ENCODE measurements around the gene LRRC3. TPM values are rescaled to one million over a fixed set of nuclear protein-coding genes. Genes with fewer than 3 reads are reported as not detected.

LRRC3 gene
- polyA plus RNA-seq, 1 donor (not counting 4 experiments of a cell fraction or from before 2014, with no cell fraction given), result 1.4 TPM

- dilution Hi-C loops (cut with MboI; ENCODE audit: extremely low pct_ligation_motif_present, low sequenced_read_pairs), result loop anchor here (25.0 kb wide), 1 partner anchor 243 kb away; no protein-coding TSS in a partner anchor
Measured at GRCh38 chr21:44494418-44494817, 39.1 kb downstream of the LRRC3 start.

GRCh38 chr21:44494956-44495355 is 39.6 kb downstream of the LRRC3 start:
- DNase-seq (ENCODE audit: low read depth, low spot score) (no peak), FAIRE-seq (no peak)
- TF ChIP-seq EZH2 (IDR thresholded peaks at IDR 0.05; ENCODE audit: low read length), result no peak
- TF ChIP-seq, protein P1, sequence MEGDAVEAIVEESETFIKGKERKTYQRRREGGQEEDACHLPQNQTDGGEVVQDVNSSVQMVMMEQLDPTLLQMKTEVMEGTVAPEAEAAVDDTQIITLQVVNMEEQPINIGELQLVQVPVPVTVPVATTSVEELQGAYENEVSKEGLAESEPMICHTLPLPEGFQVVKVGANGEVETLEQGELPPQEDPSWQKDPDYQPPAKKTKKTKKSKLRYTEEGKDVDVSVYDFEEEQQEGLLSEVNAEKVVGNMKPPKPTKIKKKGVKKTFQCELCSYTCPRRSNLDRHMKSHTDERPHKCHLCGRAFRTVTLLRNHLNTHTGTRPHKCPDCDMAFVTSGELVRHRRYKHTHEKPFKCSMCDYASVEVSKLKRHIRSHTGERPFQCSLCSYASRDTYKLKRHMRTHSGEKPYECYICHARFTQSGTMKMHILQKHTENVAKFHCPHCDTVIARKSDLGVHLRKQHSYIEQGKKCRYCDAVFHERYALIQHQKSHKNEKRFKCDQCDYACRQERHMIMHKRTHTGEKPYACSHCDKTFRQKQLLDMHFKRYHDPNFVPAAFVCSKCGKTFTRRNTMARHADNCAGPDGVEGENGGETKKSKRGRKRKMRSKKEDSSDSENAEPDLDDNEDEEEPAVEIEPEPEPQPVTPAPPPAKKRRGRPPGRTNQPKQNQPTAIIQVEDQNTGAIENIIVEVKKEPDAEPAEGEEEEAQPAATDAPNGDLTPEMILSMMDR (optimal IDR thresholded peaks at IDR 0.05 in 1 of 3, IDR thresholded peaks at IDR 0.05 in 1 of 3, conservative IDR thresholded peaks at IDR 0.05 in 1 of 3; ENCODE audit: extremely low read depth in 1 of 3, insufficient read depth in 2 of 3, low read length in 3 of 3), result no peak
- no peak overlapping the region for H3K4me3 ChIP-seq (ENCODE audit: control insufficient read depth in 2 of 3, extremely low read depth in 1 of 3, insufficient read depth in 2 of 3, low read depth in 1 of 3, low read length in 3 of 3)
- no peaks in the 10 kb centered on the region for H3K9me1 ChIP-seq (ENCODE audit: control insufficient read depth, extremely low read depth, insufficient read depth, low read length)
- H2AFZ ChIP-seq (ENCODE audit: control insufficient read depth, low read length), result no peak overlapping the region
- no peak overlapping the region for H3K4me2 ChIP-seq (ENCODE audit: control insufficient read depth, extremely low read depth, insufficient read depth, low read depth, low read length)
- H3K79me2 ChIP-seq (ENCODE audit: control insufficient read depth, insufficient read depth, low read length), result no peaks in the 10 kb centered on the region
- H3K9me3 ChIP-seq (ENCODE audit: control insufficient read depth, low read depth, low read length), result peaks cover 17% of the 10 kb centered on the region
- peaks cover 8% of the 10 kb centered on the region for H3K27me3 ChIP-seq (ENCODE audit: control insufficient read depth, extremely low read depth, insufficient read depth, low read length)
- no peaks in the 10 kb centered on the region for H4K20me1 ChIP-seq (ENCODE audit: control insufficient read depth, extremely low read depth, insufficient read depth, low read length)
- no peaks in the 10 kb centered on the region for H3K4me1 ChIP-seq (ENCODE audit: control insufficient read depth, extremely low read depth, insufficient read depth, low read length)
- no peaks in the 10 kb centered on the region for H3K36me3 ChIP-seq (ENCODE audit: control insufficient read depth in 2 of 2, extremely low read depth in 1 of 2, insufficient read depth in 2 of 2, low read length in 2 of 2)
- dilution Hi-C loops (cut with MboI; ENCODE audit: extremely low pct_ligation_motif_present, low sequenced_read_pairs), result loop anchor here (25.0 kb wide), 1 partner anchor 242 kb away; no protein-coding TSS in a partner anchor
- H3K27ac ChIP-seq (ENCODE audit: control insufficient read depth, insufficient read depth, low read length), result no peak overlapping the region
- no peak overlapping the region for H3K9ac ChIP-seq (ENCODE audit: control insufficient read depth, extremely low read depth, insufficient read depth, low read length)

More at GRCh38 chr21:44494418-44494817, 39.1 kb downstream of the LRRC3 start:
- H4K20me1 ChIP-seq (ENCODE audit: control insufficient read depth, extremely low read depth, insufficient read depth, low read length), result no peaks in the 10 kb centered on the region
- TF ChIP-seq EZH2 (IDR thresholded peaks at IDR 0.05; ENCODE audit: low read length), result no peak
- TF ChIP-seq, protein P1 (optimal IDR thresholded peaks at IDR 0.05 in 1 of 3, IDR thresholded peaks at IDR 0.05 in 1 of 3, conservative IDR thresholded peaks at IDR 0.05 in 1 of 3; ENCODE audit: extremely low read depth in 1 of 3, insufficient read depth in 2 of 3, low read length in 3 of 3), result no peak
- no peak overlapping the region for H3K9ac ChIP-seq (ENCODE audit: control insufficient read depth, extremely low read depth, insufficient read depth, low read length)
- no peak for FAIRE-seq
- H3K36me3 ChIP-seq (ENCODE audit: control insufficient read depth in 2 of 2, extremely low read depth in 1 of 2, insufficient read depth in 2 of 2, low read length in 2 of 2), result no peaks in the 10 kb centered on the region
- peaks cover 8% of the 10 kb centered on the region for H3K27me3 ChIP-seq (ENCODE audit: control insufficient read depth, extremely low read depth, insufficient read depth, low read length)
- H3K4me1 ChIP-seq (ENCODE audit: control insufficient read depth, extremely low read depth, insufficient read depth, low read length), result no peaks in the 10 kb centered on the region
- DNase-seq (ENCODE audit: low read depth, low spot score), result no peak
- H3K79me2 ChIP-seq (ENCODE audit: control insufficient read depth, insufficient read depth, low read length), result no peaks in the 10 kb centered on the region
- no peak overlapping the region for H3K4me3 ChIP-seq (ENCODE audit: control insufficient read depth in 2 of 3, extremely low read depth in 1 of 3, insufficient read depth in 2 of 3, low read depth in 1 of 3, low read length in 3 of 3)
- H3K9me1 ChIP-seq (ENCODE audit: control insufficient read depth, extremely low read depth, insufficient read depth, low read length), result no peaks in the 10 kb centered on the region
- peaks cover 17% of the 10 kb centered on the region for H3K9me3 ChIP-seq (ENCODE audit: control insufficient read depth, low read depth, low read length)
- H3K27ac ChIP-seq (ENCODE audit: control insufficient read depth, insufficient read depth, low read length), result no peak overlapping the region
- no peak overlapping the region for H3K4me2 ChIP-seq (ENCODE audit: control insufficient read depth, extremely low read depth, insufficient read depth, low read depth, low read length)
- H2AFZ ChIP-seq (ENCODE audit: control insufficient read depth, low read length), result no peak overlapping the region
